ENCODE data around the gene KCNN3. TPM values are rescaled to one million over a fixed set of nuclear protein-coding genes. Genes with fewer than 3 reads are reported as not detected.
A peak's percentile ranks its signal among the peaks of the same experiment; 100 is the strongest.
"Not testable (repeated sequence)": the region's sequence is repeated elsewhere in the genome, so short reads cannot be mapped to it uniquely, and the experiment has no call there.

Gene KCNN3
- total RNA-seq, 2 donors from 2014 or later = 0.08 TPM; not detected in 1

DNA sequence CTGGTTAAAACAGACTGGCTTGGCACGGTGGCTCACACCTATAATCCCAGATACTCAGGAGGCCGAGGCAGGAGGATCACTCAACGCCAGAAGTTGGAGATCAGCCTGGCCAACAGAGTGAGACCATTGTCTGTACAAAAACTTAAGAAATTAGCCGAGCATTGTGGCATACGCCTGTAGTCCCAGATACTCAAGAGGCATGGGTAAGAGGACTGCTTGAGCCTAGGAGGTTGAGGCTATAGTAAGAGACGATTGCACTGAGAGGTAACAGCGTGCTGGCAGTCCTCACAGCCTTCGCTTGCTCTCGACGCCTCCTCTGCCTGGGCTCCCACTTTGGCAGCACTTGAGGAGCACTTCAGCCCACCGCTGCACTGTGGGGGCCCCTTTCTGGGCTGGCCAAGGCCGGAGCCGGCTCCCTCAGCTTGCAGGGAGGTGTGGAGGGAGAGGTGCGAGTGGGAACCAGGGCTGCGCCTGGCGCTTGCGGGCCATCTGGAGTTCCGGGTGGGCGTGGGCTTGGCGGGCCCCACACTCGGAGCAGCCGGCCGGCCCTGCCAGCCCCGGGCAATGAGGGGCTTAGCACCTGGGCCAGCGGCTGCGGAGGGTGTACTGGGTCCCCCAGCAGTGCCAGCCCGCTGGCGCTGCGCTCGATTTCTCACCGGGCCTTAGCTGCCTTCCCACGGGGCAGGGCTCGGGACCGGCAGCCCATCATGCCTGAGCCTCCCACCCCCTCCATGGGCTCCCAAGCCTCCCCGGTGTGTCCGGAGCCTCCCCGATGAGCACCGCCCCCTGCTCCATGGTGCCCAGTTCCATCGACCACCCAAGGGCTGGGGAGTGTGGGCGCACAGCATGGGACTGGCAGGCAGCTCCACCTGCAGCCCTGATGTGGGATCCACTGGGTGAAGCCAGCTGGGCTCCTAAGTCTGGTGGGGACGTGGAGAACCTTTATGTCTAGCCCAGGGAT, 199.5 kb downstream of the KCNN3 start:
- not testable (repeated sequence) for H3K27me3 Mint-ChIP-seq, H3K27ac Mint-ChIP-seq

GRCh38 chr1:154669464-154670282, 200.4 kb downstream of the KCNN3 start:
- Mint-ChIP-seq H3K4me3 (no peak overlapping the region), H3K27ac (no peak overlapping the region), H3K36me3 (no peaks in the 10 kb centered on the region), H3K27me3 (peaks cover 7 to 8% of the 10 kb centered on the region in 2 donors), H3K9me3 (no peaks in the 10 kb centered on the region), H3K4me1 (ENCODE audit: low read depth in 2 of 2) (no peaks in the 10 kb centered on the region)
- no peak for DNase-seq (ENCODE audit: low spot score)
- peak; percentile 73 to 76 for ATAC-seq

More for the DNA sequence above, 199.5 kb downstream of the KCNN3 start:
- not testable (repeated sequence) for H3K4me1 Mint-ChIP-seq (ENCODE audit: low read depth in 2 of 2); DNase-seq (ENCODE audit: low spot score); ATAC-seq; H3K4me3 Mint-ChIP-seq; H3K9me3 Mint-ChIP-seq; H3K36me3 Mint-ChIP-seq

DNA sequence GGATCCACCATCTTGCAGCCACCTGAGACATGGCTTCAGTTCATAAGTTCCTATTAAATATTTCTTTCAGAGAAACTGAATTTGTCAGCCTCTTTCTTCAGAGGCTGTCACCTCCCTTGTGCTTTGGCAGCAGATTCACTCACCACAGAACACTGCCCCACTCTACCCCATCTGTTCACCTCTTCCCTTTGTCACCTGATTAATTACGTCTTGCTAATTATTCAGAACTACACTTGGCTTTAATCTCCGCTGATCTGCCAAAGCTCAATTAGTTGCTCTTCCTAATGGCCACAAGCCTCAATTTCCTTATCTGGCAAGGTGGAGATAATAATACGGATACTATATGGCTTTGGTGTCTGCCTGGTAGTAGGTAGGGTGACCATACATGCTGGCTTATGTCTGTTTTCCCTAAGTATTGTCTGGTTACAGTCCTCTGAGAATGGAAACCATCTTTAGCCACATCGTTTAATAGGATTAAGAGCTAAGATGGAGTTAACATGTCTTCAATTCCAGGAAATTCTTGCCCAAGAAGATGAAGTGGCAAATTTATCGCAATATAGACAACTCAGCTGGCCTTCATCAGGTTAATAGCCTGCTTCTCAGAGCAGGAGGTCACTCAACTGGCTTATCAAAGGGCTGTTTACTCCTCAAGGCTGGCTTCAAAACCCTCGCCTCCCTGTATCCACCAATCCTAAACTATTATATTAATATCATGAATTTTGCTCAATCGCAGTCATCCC, 203.9 kb downstream of the KCNN3 start:
- no peaks in the 10 kb centered on the region for H3K4me1 Mint-ChIP-seq (ENCODE audit: low read depth in 2 of 2)
- no peak overlapping the region for H3K27ac Mint-ChIP-seq
- no peak overlapping the region for H3K4me3 Mint-ChIP-seq
- H3K9me3 Mint-ChIP-seq = no peaks in the 10 kb centered on the region
- DNase-seq (ENCODE audit: low spot score) = no peak
- peaks cover 6 to 10% of the 10 kb centered on the region in 2 donors for H3K27me3 Mint-ChIP-seq
- no peaks in the 10 kb centered on the region for H3K36me3 Mint-ChIP-seq
- no peak for ATAC-seq

GRCh38 chr1:154664331-154665002, 205.6 kb downstream of the KCNN3 start:
- ATAC-seq = no peak
- no peaks in the 10 kb centered on the region for H3K9me3 Mint-ChIP-seq
- H3K27ac Mint-ChIP-seq = no peak overlapping the region
- no peak overlapping the region for H3K4me3 Mint-ChIP-seq
- peaks cover 13 to 21% of the 10 kb centered on the region in 2 donors for H3K27me3 Mint-ChIP-seq
- DNase-seq (ENCODE audit: low spot score) = no peak
- H3K4me1 Mint-ChIP-seq (ENCODE audit: low read depth in 2 of 2) = no peaks in the 10 kb centered on the region
- no peaks in the 10 kb centered on the region for H3K36me3 Mint-ChIP-seq

DNA sequence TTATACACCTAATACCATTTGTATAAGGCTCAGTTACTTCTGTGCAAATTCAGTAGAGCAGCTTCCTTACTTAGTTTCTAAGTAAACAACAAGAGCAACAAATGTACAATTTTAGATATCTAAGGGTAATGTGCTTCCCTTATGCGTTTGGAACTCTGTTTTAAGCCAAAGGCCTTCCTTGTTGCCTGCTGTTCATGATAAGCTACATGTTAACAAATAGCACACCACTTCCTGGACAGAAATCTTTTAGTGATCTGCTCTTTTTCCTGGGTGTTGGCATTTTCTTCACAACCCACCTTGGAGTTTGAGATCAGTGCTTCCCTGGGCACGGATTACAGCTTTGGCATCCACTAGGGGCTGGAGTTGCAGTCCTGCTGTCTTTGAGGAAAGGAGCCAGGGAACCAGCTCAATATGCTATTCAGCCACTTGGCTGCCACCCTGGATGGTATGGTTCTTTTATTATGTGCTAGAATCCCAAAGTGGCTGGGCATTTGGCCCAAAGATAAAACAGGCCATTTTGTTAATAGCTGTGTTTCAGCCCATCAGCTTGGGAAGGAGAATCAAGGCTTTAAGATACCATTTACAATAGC, 206.5 kb downstream of the KCNN3 start:
- H3K4me1 Mint-ChIP-seq (ENCODE audit: low read depth in 2 of 2) = no peaks in the 10 kb centered on the region
- H3K4me3 Mint-ChIP-seq = no peak overlapping the region
- H3K27ac Mint-ChIP-seq = no peak overlapping the region
- no peaks in the 10 kb centered on the region for H3K36me3 Mint-ChIP-seq
- H3K27me3 Mint-ChIP-seq = peaks cover 16 to 30% of the 10 kb centered on the region in 2 donors
- DNase-seq (ENCODE audit: low spot score) (no peak), ATAC-seq (no peak)
- H3K9me3 Mint-ChIP-seq = no peaks in the 10 kb centered on the region

DNA sequence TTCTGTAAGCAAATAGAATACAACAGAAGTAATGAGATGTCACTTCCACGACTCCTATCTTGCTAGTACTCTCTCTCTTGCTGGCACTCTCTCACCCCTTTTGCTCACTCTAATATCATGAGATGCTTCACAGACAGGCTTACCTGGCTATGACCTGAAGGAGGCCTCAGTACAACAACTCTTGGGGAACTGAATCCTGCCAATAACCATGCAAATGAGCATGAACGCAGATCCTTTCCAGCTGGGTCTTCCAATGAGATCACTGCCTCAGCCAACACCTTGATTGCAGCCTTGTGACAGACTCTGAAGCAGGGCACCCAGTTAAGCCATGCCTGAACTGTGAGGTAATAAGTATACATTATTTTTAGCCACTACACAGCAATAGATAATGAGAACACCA, 209.0 kb downstream of the KCNN3 start:
- ATAC-seq = no peak
- H3K27me3 Mint-ChIP-seq = peaks cover 24 to 44% of the 10 kb centered on the region in 2 donors
- H3K9me3 Mint-ChIP-seq = no peaks in the 10 kb centered on the region
- H3K36me3 Mint-ChIP-seq = no peaks in the 10 kb centered on the region
- H3K27ac Mint-ChIP-seq = no peak overlapping the region
- no peaks in the 10 kb centered on the region for H3K4me1 Mint-ChIP-seq (ENCODE audit: low read depth in 2 of 2)
- H3K4me3 Mint-ChIP-seq = no peak overlapping the region
- DNase-seq (ENCODE audit: low spot score) = no peak

DNA sequence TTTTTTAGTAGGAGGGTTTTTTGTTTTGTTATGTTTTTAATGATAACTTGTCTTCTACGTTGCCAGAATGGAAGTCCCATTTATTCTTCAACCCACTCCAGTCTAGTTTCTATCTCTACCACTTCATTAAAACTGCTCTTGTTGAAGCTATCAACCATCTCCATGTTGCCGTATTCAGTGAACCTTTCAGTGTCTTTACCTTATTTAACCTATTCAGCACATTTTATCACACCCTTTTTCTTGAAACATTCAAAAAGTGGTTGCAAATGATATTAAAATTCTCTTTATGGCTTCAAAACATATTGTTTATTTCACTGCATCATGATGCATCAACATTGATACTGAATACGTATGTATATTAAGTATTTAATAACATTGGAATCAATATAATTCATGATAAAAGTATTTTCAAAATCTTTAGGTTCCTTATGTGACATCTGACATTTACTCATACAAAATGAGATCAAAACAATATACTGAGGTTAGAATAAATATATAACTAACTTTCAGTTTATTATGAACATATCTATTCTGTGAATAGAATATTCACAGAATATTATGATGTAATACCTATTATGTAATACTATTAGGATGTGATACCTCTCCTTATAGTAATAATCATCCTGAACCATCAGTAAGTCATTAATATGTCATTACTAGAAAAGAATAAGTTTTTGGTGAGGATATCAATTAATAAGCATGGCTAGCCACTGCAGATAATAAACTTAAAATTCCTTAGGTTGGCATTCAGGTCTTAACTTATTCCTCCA, 210.1 kb downstream of the KCNN3 start:
- H3K9me3 Mint-ChIP-seq = no peaks in the 10 kb centered on the region
- no peak overlapping the region for H3K4me3 Mint-ChIP-seq
- H3K27me3 Mint-ChIP-seq = peaks cover 24 to 48% of the 10 kb centered on the region in 2 donors
- no peak for ATAC-seq
- H3K27ac Mint-ChIP-seq = no peak overlapping the region
- no peaks in the 10 kb centered on the region for H3K36me3 Mint-ChIP-seq
- no peaks in the 10 kb centered on the region for H3K4me1 Mint-ChIP-seq (ENCODE audit: low read depth in 2 of 2)
- no peak for DNase-seq (ENCODE audit: low spot score)

GRCh38 chr1:154657556-154657955, 212.5 kb downstream of the KCNN3 start:
- H3K27ac Mint-ChIP-seq = no peak overlapping the region
- DNase-seq (ENCODE audit: low spot score) (no peak), ATAC-seq (no peak)
- no peaks in the 10 kb centered on the region for H3K9me3 Mint-ChIP-seq
- no peaks in the 10 kb centered on the region for H3K36me3 Mint-ChIP-seq
- no peaks in the 10 kb centered on the region for H3K4me1 Mint-ChIP-seq (ENCODE audit: low read depth in 2 of 2)
- H3K4me3 Mint-ChIP-seq = no peak overlapping the region
- peaks cover 40 to 63% of the 10 kb centered on the region in 2 donors for H3K27me3 Mint-ChIP-seq

DNA sequence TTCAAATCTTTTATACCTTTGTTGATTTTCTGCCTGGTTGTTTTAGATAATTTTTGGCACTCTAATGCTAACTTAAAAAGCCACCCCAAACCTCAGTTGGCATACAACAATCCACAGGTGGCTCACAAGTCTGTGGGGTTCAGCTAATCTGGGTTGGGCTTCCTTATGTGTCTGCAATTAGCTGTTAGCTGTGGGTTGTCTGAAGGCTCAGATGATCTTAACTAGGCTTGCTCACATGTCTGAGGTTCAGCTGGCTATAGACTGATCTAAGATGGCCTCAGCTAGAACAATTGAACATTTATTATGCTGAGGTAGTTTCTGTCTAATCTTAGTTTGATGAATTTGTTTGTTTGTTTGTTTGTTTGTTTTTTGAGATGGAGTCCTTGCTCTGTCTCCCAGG, 217.2 kb downstream of the KCNN3 start:
- DNase-seq (ENCODE audit: low spot score) (no peak), ATAC-seq (no peak)
- peaks cover 28 to 41% of the 10 kb centered on the region in 2 donors for H3K27me3 Mint-ChIP-seq
- no peak overlapping the region for H3K27ac Mint-ChIP-seq
- H3K4me1 Mint-ChIP-seq (ENCODE audit: low read depth in 2 of 2) = no peaks in the 10 kb centered on the region
- no peaks in the 10 kb centered on the region for H3K9me3 Mint-ChIP-seq
- no peak overlapping the region for H3K4me3 Mint-ChIP-seq
- no peaks in the 10 kb centered on the region for H3K36me3 Mint-ChIP-seq

Other genes with a start within 250 kb of the KCNN3 start
- 10 to 100 TPM; 28.8 to 53.9 TPM for gene PMVK, start 66.4 kb upstream of the KCNN3 start, total RNA-seq
- 10 to 100 TPM; 28.9 to 40.7 TPM for gene PBXIP1, start 85.8 kb upstream of the KCNN3 start, total RNA-seq
- gene PYGO2, start 91.5 kb upstream of the KCNN3 start, total RNA-seq = 10 to 100 TPM; 27.4 to 36.0 TPM
- 10 to 100 TPM; 72.3 to 72.7 TPM for gene SHC1, start 100.5 kb upstream of the KCNN3 start, total RNA-seq
- 10 to 100 TPM; 52.4 to 72.9 TPM for gene CKS1B, start 104.4 kb upstream of the KCNN3 start, total RNA-seq
- 10 to 100 TPM; 53.1 to 84.2 TPM for gene FLAD1, start 113.1 kb upstream of the KCNN3 start, total RNA-seq
- gene LENEP, start 123.3 kb upstream of the KCNN3 start, total RNA-seq = 1 to 10 TPM in 1 of 2 donors, under 1 TPM in 1; 0.48 to 4.3 TPM
- 100 to 1,000 TPM in 1 of 2 donors, 10 to 100 TPM in 1; 78.4 to 107 TPM for gene ZBTB7B, start 132.5 kb upstream of the KCNN3 start, total RNA-seq
- under 1 TPM in 1 of 2 donors, not detected in 1; 0.57 TPM for gene DCST2, start 163.5 kb upstream of the KCNN3 start, total RNA-seq
- gene DCST1, start 163.5 kb upstream of the KCNN3 start, total RNA-seq = not detected
- 100 to 1,000 TPM in 1 of 2 donors, 10 to 100 TPM in 1; 42.1 to 107 TPM for gene ADAM15, start 181.0 kb upstream of the KCNN3 start, total RNA-seq
- 1 to 10 TPM; 1.7 to 4.7 TPM for gene EFNA4, start 193.5 kb upstream of the KCNN3 start, total RNA-seq
- 1 to 10 TPM in 1 of 2 donors, not detected in 1; 1.2 TPM for gene EFNA3, start 208.6 kb upstream of the KCNN3 start, total RNA-seq

Data from natural killer cell treated with Interleukin-12 subunit alpha and Interleukin-12 subunit beta and Interleukin-15 and Interleukin-18, amount 100 ng/mL, for 72 hours (primary cell).